Stimulated activated CD4-positive, alpha-beta T cell treated with anti-CD3 and anti-CD28 coated beads, Interleukin-2, amount 100 ng/mL, for 4 hours (primary cell): ENCODE data around the gene PAPSS2.
"Not testable (repeated sequence)": the region's sequence is repeated elsewhere in the genome, so short reads cannot be mapped to it uniquely, and the experiment has no call there.

Source experiments
- DNase-seq: peaks from one replicate; pipeline ENCODE4 v3.0.0-alpha.2; 2020; ENCODE audit warnings: low read depth

Gene PAPSS2

GRCh38 chr10:87659571-87660483 lies at the start of gene PAPSS2:
Gene PAPSS2 (plus strand): TSS chr10:87659878. CDS start chr10:87659982, 104 bp downstream.
- no peak for DNase-seq

GRCh38 chr10:87611341-87611740 lies 48.3 kb upstream of the PAPSS2 start:
- not testable (repeated sequence) for DNase-seq

- no peak for DNase-seq
Measured at GRCh38 chr10:87612115-87612514, 47.6 kb upstream of the PAPSS2 start.

- no peak for DNase-seq
Measured at GRCh38 chr10:87613751-87614150, 45.9 kb upstream of the PAPSS2 start.

- no peak for DNase-seq
Measured at GRCh38 chr10:87615856-87616255, 43.8 kb upstream of the PAPSS2 start.

GRCh38 chr10:87617503-87617902 lies 42.2 kb upstream of the PAPSS2 start:
- DNase-seq = no peak

- DNase-seq = no peak
Measured at GRCh38 chr10:87618566-87619423, 40.9 kb upstream of the PAPSS2 start.

GRCh38 chr10:87619705-87620104 lies 40.0 kb upstream of the PAPSS2 start:
- no peak for DNase-seq

- not testable (repeated sequence) for DNase-seq
Measured at GRCh38 chr10:87621440-87621839, 38.2 kb upstream of the PAPSS2 start.

- no peak for DNase-seq
Measured at GRCh38 chr10:87622314-87623004, 37.2 kb upstream of the PAPSS2 start.

GRCh38 chr10:87623191-87623590 lies 36.5 kb upstream of the PAPSS2 start:
- no peak for DNase-seq

- no peak for DNase-seq
Measured at GRCh38 chr10:87625661-87626060, 34.0 kb upstream of the PAPSS2 start.

GRCh38 chr10:87626422-87626892 lies 33.2 kb upstream of the PAPSS2 start:
- DNase-seq = no peak

GRCh38 chr10:87630171-87630570 lies 29.5 kb upstream of the PAPSS2 start:
- DNase-seq = no peak

GRCh38 chr10:87632454-87632853 lies 27.2 kb upstream of the PAPSS2 start:
- DNase-seq = no peak

GRCh38 chr10:87634311-87634710 lies 25.4 kb upstream of the PAPSS2 start:
- no peak for DNase-seq

- DNase-seq = no peak
Measured at GRCh38 chr10:87635498-87636312, 24.0 kb upstream of the PAPSS2 start.

GRCh38 chr10:87636313-87636915 lies 23.3 kb upstream of the PAPSS2 start:
- no peak for DNase-seq

GRCh38 chr10:87639493-87639892 lies 20.2 kb upstream of the PAPSS2 start:
- DNase-seq = no peak

GRCh38 chr10:87640043-87640442 lies 19.6 kb upstream of the PAPSS2 start:
- no peak for DNase-seq

- no peak for DNase-seq
Measured at GRCh38 chr10:87642486-87642885, 17.2 kb upstream of the PAPSS2 start.
